ENCODE results near the gene ACIN1. TPM values are rescaled to one million over a fixed set of nuclear protein-coding genes. Genes with fewer than 3 reads are reported as not detected.

ACIN1 gene
- total and polyA plus RNA-seq, 10 of the 15 experiments (the other 5 are each of a cell fraction or from before 2014, with no cell fraction given) = 4.3 to 148 (median 93.4) TPM

DNA sequence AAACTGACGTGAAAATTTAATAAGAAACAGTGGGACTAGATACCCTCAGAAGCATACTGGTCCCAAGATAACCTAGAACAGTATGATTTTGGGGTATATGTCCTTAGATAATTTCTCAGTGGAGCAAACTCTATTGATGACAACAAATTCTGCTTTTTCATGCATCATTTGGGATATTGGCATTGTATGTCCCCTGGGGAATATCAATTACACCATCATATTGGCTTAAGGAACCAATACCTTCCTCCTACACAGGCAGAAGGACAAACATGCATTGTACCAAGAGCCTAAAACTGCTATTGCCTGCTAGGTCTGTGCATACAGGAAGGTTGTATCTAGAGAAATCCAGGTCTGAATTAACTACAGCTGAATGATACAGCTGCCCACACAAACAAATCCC lies 20.0 kb downstream of the ACIN1 start:
- Histone ChIP-seq H3K9ac (ENCODE audit: control insufficient read depth, insufficient read depth, low read length) (no peak overlapping the region), H3K27ac (ENCODE audit: control insufficient read depth, insufficient read depth) (no peak overlapping the region), H3K4me2 (ENCODE audit: control insufficient read depth, insufficient read depth) (no peak overlapping the region), H2AFZ (ENCODE audit: control insufficient read depth, low read depth, low read length) (no peak overlapping the region), H3K27me3 (replicated peaks in 1 of 2; ENCODE audit: control insufficient read depth in 2 of 2, insufficient read depth in 2 of 2, low read length in 1 of 2) (no peaks in the 10 kb centered on the region), H3K36me3 (ENCODE audit: control insufficient read depth in 2 of 2, insufficient read depth in 2 of 2, low read length in 1 of 2) (peaks cover 16 to 44% of the 10 kb centered on the region in 2 experiments), H3K79me2 (ENCODE audit: control insufficient read depth, insufficient read depth, low read length) (peaks cover 14% of the 10 kb centered on the region), H4K20me1 (ENCODE audit: control insufficient read depth, insufficient read depth) (no peaks in the 10 kb centered on the region), H3K9me3 (replicated peaks; ENCODE audit: control insufficient read depth, insufficient read depth, low read length) (no peaks in the 10 kb centered on the region), H3K4me1 (ENCODE audit: control insufficient read depth, insufficient read depth, low read length) (0 out of 2 replicates have a peak, but pooled peaks cover 6% of the 10 kb centered on the region), H3K4me3 (no peak overlapping the region)
- no TSS peak for BruUV-seq (replicated peaks)
- TF ChIP-seq MTA2 (IDR thresholded peaks at IDR 0.05; ENCODE audit: low read depth) (no peak), TARDBP (IDR thresholded peaks at IDR 0.05; ENCODE audit: borderline replicate concordance) (no peak), SREBF2 (IDR thresholded peaks at IDR 0.05; ENCODE audit: low read length) (no peak), EZH2 (IDR thresholded peaks at IDR 0.05; ENCODE audit: borderline replicate concordance, control insufficient read depth, low read depth, low read length) (no peak), CEBPB (IDR thresholded peaks at IDR 0.05; ENCODE audit: borderline replicate concordance in 1 of 2, low read depth in 2 of 2, low read length in 2 of 2) (no peak)
- TF ChIP-seq, protein P1, sequence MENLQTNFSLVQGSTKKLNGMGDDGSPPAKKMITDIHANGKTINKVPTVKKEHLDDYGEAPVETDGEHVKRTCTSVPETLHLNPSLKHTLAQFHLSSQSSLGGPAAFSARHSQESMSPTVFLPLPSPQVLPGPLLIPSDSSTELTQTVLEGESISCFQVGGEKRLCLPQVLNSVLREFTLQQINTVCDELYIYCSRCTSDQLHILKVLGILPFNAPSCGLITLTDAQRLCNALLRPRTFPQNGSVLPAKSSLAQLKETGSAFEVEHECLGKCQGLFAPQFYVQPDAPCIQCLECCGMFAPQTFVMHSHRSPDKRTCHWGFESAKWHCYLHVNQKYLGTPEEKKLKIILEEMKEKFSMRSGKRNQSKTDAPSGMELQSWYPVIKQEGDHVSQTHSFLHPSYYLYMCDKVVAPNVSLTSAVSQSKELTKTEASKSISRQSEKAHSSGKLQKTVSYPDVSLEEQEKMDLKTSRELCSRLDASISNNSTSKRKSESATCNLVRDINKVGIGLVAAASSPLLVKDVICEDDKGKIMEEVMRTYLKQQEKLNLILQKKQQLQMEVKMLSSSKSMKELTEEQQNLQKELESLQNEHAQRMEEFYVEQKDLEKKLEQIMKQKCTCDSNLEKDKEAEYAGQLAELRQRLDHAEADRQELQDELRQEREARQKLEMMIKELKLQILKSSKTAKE (IDR thresholded peaks at IDR 0.05; ENCODE audit: low read depth, poor library complexity, severe bottlenecking) = no peak
- TF ChIP-seq, protein P2, sequence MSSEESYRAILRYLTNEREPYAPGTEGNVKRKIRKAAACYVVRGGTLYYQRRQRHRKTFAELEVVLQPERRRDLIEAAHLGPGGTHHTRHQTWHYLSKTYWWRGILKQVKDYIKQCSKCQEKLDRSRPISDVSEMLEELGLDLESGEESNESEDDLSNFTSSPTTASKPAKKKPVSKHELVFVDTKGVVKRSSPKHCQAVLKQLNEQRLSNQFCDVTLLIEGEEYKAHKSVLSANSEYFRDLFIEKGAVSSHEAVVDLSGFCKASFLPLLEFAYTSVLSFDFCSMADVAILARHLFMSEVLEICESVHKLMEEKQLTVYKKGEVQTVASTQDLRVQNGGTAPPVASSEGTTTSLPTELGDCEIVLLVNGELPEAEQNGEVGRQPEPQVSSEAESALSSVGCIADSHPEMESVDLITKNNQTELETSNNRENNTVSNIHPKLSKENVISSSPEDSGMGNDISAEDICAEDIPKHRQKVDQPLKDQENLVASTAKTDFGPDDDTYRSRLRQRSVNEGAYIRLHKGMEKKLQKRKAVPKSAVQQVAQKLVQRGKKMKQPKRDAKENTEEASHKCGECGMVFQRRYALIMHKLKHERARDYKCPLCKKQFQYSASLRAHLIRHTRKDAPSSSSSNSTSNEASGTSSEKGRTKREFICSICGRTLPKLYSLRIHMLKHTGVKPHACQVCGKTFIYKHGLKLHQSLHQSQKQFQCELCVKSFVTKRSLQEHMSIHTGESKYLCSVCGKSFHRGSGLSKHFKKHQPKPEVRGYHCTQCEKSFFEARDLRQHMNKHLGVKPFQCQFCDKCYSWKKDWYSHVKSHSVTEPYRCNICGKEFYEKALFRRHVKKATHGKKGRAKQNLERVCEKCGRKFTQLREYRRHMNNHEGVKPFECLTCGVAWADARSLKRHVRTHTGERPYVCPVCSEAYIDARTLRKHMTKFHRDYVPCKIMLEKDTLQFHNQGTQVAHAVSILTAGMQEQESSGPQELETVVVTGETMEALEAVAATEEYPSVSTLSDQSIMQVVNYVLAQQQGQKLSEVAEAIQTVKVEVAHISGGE (CRISPR knock-in tag; IDR thresholded peaks at IDR 0.05) = no peak
- TF ChIP-seq, protein P3, sequence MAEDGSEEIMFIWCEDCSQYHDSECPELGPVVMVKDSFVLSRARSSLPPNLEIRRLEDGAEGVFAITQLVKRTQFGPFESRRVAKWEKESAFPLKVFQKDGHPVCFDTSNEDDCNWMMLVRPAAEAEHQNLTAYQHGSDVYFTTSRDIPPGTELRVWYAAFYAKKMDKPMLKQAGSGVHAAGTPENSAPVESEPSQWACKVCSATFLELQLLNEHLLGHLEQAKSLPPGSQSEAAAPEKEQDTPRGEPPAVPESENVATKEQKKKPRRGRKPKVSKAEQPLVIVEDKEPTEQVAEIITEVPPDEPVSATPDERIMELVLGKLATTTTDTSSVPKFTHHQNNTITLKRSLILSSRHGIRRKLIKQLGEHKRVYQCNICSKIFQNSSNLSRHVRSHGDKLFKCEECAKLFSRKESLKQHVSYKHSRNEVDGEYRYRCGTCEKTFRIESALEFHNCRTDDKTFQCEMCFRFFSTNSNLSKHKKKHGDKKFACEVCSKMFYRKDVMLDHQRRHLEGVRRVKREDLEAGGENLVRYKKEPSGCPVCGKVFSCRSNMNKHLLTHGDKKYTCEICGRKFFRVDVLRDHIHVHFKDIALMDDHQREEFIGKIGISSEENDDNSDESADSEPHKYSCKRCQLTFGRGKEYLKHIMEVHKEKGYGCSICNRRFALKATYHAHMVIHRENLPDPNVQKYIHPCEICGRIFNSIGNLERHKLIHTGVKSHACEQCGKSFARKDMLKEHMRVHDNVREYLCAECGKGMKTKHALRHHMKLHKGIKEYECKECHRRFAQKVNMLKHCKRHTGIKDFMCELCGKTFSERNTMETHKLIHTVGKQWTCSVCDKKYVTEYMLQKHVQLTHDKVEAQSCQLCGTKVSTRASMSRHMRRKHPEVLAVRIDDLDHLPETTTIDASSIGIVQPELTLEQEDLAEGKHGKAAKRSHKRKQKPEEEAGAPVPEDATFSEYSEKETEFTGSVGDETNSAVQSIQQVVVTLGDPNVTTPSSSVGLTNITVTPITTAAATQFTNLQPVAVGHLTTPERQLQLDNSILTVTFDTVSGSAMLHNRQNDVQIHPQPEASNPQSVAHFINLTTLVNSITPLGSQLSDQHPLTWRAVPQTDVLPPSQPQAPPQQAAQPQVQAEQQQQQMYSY (CRISPR knock-in tag; IDR thresholded peaks at IDR 0.05) = no peak
- TF ChIP-seq, protein P4, sequence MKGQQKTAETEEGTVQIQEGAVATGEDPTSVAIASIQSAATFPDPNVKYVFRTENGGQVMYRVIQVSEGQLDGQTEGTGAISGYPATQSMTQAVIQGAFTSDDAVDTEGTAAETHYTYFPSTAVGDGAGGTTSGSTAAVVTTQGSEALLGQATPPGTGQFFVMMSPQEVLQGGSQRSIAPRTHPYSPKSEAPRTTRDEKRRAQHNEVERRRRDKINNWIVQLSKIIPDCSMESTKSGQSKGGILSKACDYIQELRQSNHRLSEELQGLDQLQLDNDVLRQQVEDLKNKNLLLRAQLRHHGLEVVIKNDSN (IDR thresholded peaks at IDR 0.05; ENCODE audit: borderline replicate concordance, extremely low read length, insufficient read depth, low read depth, low read length) = no peak
- 100% methylated on average over 1 of the region's 1 CpG for WGBS (ENCODE audit: insufficient coverage, insufficient replicate concordance, low lambda C conversion rate, missing lambda C conversion rate)
- RAD21 ChIA-PET (ENCODE audit: unreplicated experiment) = interaction anchor here (2.5 kb wide), 1 partner anchor 88 kb away, joined by 10 read pairs; no protein-coding TSS in a partner anchor
- intact Hi-C loops (cut with micrococcal nuclease; ENCODE audit: unreplicated experiment) = no loop called here
- DNase-seq (ENCODE audit: low read depth, low spot score) (no peak), ATAC-seq (no peak), FAIRE-seq (no peak)
- in situ Hi-C loops (cut with MboI) = no loop called here
- SMC1A ChIA-PET (ENCODE audit: uncharacterized antibody, unreplicated experiment) = interaction anchor here (0.8 kb wide), 1 partner anchor 16 kb away, joined by 3 read pairs; no protein-coding TSS in a partner anchor
- POLR2A ChIA-PET = interaction anchor here (0.7 kb wide), 2 partner anchors 20 to 68 kb away, joined by 3 to 4 read pairs; partner anchors contain the start of genes ACIN1 and C14orf119
- CTCF ChIA-PET = interaction anchor here (1.0 to 7.0 kb wide), 3 partner anchors 20 to 98 kb away, joined by 3 to 65 read pairs (median 4); partner anchors contain the start of genes ACIN1 and C14orf119

Measured in GM12878 (cell line).